ENCODE measurements around the gene DERL3.

DNA sequence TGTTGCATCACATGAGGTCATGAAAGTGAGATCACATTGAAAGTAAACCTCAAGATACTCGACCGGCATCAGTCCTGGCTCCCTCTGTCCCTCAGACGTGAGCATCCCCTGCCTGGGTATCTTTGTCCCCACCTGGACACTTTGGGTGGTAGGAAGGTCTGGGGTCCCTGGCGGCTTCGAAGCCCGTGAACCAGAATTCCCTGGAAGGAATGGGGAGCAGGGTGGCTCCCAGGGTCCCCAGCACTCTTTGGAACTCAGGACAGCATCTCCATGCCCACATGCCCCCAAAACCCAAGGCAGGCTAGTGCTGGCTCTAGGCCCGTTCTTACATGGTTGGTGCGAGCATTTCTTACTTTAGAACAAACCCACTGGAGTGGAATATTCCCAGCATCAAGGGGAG is 7.5 kb downstream of the DERL3 start:
- TF ChIP-seq, protein P1, sequence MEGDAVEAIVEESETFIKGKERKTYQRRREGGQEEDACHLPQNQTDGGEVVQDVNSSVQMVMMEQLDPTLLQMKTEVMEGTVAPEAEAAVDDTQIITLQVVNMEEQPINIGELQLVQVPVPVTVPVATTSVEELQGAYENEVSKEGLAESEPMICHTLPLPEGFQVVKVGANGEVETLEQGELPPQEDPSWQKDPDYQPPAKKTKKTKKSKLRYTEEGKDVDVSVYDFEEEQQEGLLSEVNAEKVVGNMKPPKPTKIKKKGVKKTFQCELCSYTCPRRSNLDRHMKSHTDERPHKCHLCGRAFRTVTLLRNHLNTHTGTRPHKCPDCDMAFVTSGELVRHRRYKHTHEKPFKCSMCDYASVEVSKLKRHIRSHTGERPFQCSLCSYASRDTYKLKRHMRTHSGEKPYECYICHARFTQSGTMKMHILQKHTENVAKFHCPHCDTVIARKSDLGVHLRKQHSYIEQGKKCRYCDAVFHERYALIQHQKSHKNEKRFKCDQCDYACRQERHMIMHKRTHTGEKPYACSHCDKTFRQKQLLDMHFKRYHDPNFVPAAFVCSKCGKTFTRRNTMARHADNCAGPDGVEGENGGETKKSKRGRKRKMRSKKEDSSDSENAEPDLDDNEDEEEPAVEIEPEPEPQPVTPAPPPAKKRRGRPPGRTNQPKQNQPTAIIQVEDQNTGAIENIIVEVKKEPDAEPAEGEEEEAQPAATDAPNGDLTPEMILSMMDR (IDR thresholded peaks at IDR 0.05) = no peak
- TF ChIP-seq EZH2 (IDR thresholded peaks at IDR 0.05; ENCODE audit: borderline replicate concordance, insufficient read depth, low read depth, low read length, poor library complexity, severe bottlenecking) = no peak

Data from B cell (primary cell).